Neural progenitor cell (in vitro differentiated cells): Measurements from ENCODE around the gene FAM174C. TPM values are rescaled to one million over a fixed set of nuclear protein-coding genes. Genes with fewer than 3 reads are reported as not detected.

Source experiments
- DNase-seq: peaks from one replicate; pipeline ENCODE4 v3.0.0-alpha.2; 2016; ENCODE audit warnings: low spot score
- H2AFZ ChIP-seq: fragments of 200-600 bp; sonication (generic); replicated peaks from 2 replicates; pipeline ENCODE4 v1.6.1; 2016; ENCODE audit warnings: antibody characterized with exemption
- H3F3A ChIP-seq: fragments of 200-600 bp; sonication (generic); 2 replicates; pipeline ENCODE4 v1.6.1; 2016; ENCODE audit warnings: antibody characterized with exemption, low read depth
- H3K27ac ChIP-seq: fragments of 200-600 bp; sonication (generic); 2 replicates; pipeline ENCODE4 v1.5.1; 2016; ENCODE audit warnings: mild to moderate bottlenecking
- H3K27me3 ChIP-seq: fragments of 200-600 bp; sonication (generic); 2 replicates; pipeline ENCODE4 v1.6.1; 2016; ENCODE audit warnings: mild to moderate bottlenecking, moderate library complexity
- H3K36me3 ChIP-seq: fragments of 200-600 bp; sonication (generic); 2 replicates; pipeline ENCODE4 v1.5.1; 2016
- H3K4me1 ChIP-seq: fragments of 200-600 bp; sonication (generic); 2 replicates; pipeline ENCODE4 v1.6.1; 2016; ENCODE audit warnings: mixed run types
- H3K4me2 ChIP-seq: fragments of 200-600 bp; sonication (generic); 2 replicates; pipeline ENCODE4 v1.6.1; 2016
- H3K4me3 ChIP-seq: fragments of 200-600 bp; sonication (generic); 2 replicates; pipeline ENCODE4 v1.5.1; 2016
- H3K79me2 ChIP-seq: fragments of 200-600 bp; sonication (generic); 2 replicates; pipeline ENCODE4 v1.6.1; 2016; ENCODE audit warnings: low read depth
- H3K9ac ChIP-seq: fragments of 200-600 bp; sonication (generic); 2 replicates; pipeline ENCODE4 v1.6.1; 2016
- H3K9me3 ChIP-seq: fragments of 200-600 bp; sonication (generic); 2 replicates; pipeline ENCODE4 v1.5.1; 2016; ENCODE audit warnings: low read depth
- H4K20me1 ChIP-seq: fragments of 200-600 bp; sonication (generic); 2 replicates; pipeline ENCODE4 v1.6.1; 2016; ENCODE audit warnings: low read depth
- H3K27ac Mint-ChIP-seq: 3 replicates; pipeline ENCODE4 v1.8.0; 2021; ENCODE audit warnings: mixed read lengths
- H3K27me3 Mint-ChIP-seq: 2 replicates; pipeline ENCODE4 v1.8.0; 2022; ENCODE audit warnings: low read depth, mild to moderate bottlenecking, inconsistent platforms, moderate library complexity, mixed read lengths; ENCODE audit not compliant: insufficient read depth
- H3K36me3 Mint-ChIP-seq: 3 replicates; pipeline ENCODE4 v1.8.0; 2021; ENCODE audit warnings: mixed read lengths
- H3K4me1 Mint-ChIP-seq: 3 replicates; pipeline ENCODE4 v1.8.0; 2021; ENCODE audit warnings: mixed read lengths
- H3K4me3 Mint-ChIP-seq: 3 replicates; pipeline ENCODE4 v1.8.0; 2021; ENCODE audit warnings: mild to moderate bottlenecking, moderate library complexity, mixed read lengths
- H3K9me3 Mint-ChIP-seq: 3 replicates; pipeline ENCODE4 v1.8.0; 2020; ENCODE audit warnings: mixed read lengths
- CTCF ChIP-seq: fragments of 200-600 bp; sonication (generic); IDR thresholded peaks from 2 replicates; pipeline ENCODE4 v1.5.1; 2017; ENCODE audit warnings: antibody characterized with exemption, mild to moderate bottlenecking
- EZH2 ChIP-seq: fragments of 200-600 bp; sonication (generic); IDR thresholded peaks from 2 replicates; pipeline ENCODE4 v1.6.1; 2017; ENCODE audit warnings: antibody characterized with exemption, mild to moderate bottlenecking, moderate library complexity
- EZH2phosphoT487 ChIP-seq: fragments of 200-600 bp; sonication (generic); IDR thresholded peaks from 2 replicates; pipeline ENCODE4 v1.6.1; 2017; ENCODE audit warnings: antibody characterized with exemption
- total RNA-seq: library from RNA; depleted of rRNA; stranded (reverse); fragments of >200 nt; gene quantifications from 2 replicates; pipeline ENCODE4 v1.2.3, GENCODE V29; 2015; ENCODE audit warnings: low replicate concordance

The FAM174C gene
- total RNA-seq, 1 donor from 2014 or later: 4.8 TPM

GRCh38 chr19:1259876-1260748 lies 15.2 kb upstream of the FAM174C start:
- H2AFZ ChIP-seq: no peak overlapping the region
- no peak overlapping the region for H3K9ac ChIP-seq
- Mint-ChIP-seq H3K27me3 (peaks cover 11% of the 10 kb centered on the region), H3K4me3 (peak overlapping the region; percentile 77), H3K9me3 (no peaks in the 10 kb centered on the region), H3K36me3 (peaks cover 5% of the 10 kb centered on the region), H3K27ac (peak overlapping the region; percentile 69), H3K4me1 (peaks cover 59% of the 10 kb centered on the region)
- peaks cover 77% of the 10 kb centered on the region for H3F3A ChIP-seq
- no peaks in the 10 kb centered on the region for H3K9me3 ChIP-seq
- peak overlapping the region; percentile 75 for H3K4me2 ChIP-seq
- H3K4me3 ChIP-seq: peak overlapping the region; percentile 30
- peaks cover 55% of the 10 kb centered on the region for H4K20me1 ChIP-seq
- peak overlapping the region; percentile 85 for H3K27ac ChIP-seq
- TF ChIP-seq EZH2 (no peak), CTCF (no peak), EZH2phosphoT487 (no peak)
- peaks cover 48% of the 10 kb centered on the region for H3K4me1 ChIP-seq
- no peaks in the 10 kb centered on the region for H3K36me3 ChIP-seq
- DNase-seq: peak; percentile 37
- no peaks in the 10 kb centered on the region for H3K27me3 ChIP-seq
- peaks cover 36% of the 10 kb centered on the region for H3K79me2 ChIP-seq

- Histone ChIP-seq H3K27ac (no peak overlapping the region), H3K79me2 (peaks cover 27% of the 10 kb centered on the region), H3F3A (peaks cover 76% of the 10 kb centered on the region), H3K4me1 (peaks cover 56% of the 10 kb centered on the region), H2AFZ (peak overlapping the region; percentile 8), H3K4me2 (peak overlapping the region; percentile 91), H3K4me3 (peak overlapping the region; percentile 73), H3K27me3 (no peaks in the 10 kb centered on the region), H3K36me3 (no peaks in the 10 kb centered on the region), H4K20me1 (peaks cover 46% of the 10 kb centered on the region), H3K9me3 (no peaks in the 10 kb centered on the region), H3K9ac (no peak overlapping the region)
- peaks cover 5% of the 10 kb centered on the region for H3K36me3 Mint-ChIP-seq
- peaks cover 12% of the 10 kb centered on the region for H3K27me3 Mint-ChIP-seq
- peak overlapping the region; percentile 79 for H3K27ac Mint-ChIP-seq
- peak overlapping the region; percentile 88 for H3K4me3 Mint-ChIP-seq
- no peaks in the 10 kb centered on the region for H3K9me3 Mint-ChIP-seq
- TF ChIP-seq CTCF (no peak), EZH2phosphoT487 (no peak), EZH2 (no peak)
- peak; percentile 99 for DNase-seq
- peaks cover 66% of the 10 kb centered on the region for H3K4me1 Mint-ChIP-seq
Observed at GRCh38 chr19:1260749-1261537, 14.4 kb upstream of the FAM174C start.

- Histone ChIP-seq H2AFZ (peak overlapping the region; percentile 8), H3K4me1 (peaks cover 58% of the 10 kb centered on the region), H3K9me3 (no peaks in the 10 kb centered on the region), H3K4me3 (peak overlapping the region; percentile 73), H3K36me3 (no peaks in the 10 kb centered on the region), H3K27me3 (no peaks in the 10 kb centered on the region), H4K20me1 (peaks cover 41% of the 10 kb centered on the region), H3F3A (peaks cover 74% of the 10 kb centered on the region), H3K79me2 (peaks cover 22% of the 10 kb centered on the region), H3K27ac (no peak overlapping the region), H3K4me2 (peak overlapping the region; percentile 91), H3K9ac (no peak overlapping the region)
- Mint-ChIP-seq H3K27me3 (peaks cover 12% of the 10 kb centered on the region), H3K9me3 (no peaks in the 10 kb centered on the region), H3K27ac (peak overlapping the region; percentile 79), H3K36me3 (peaks cover 5% of the 10 kb centered on the region), H3K4me1 (peaks cover 67% of the 10 kb centered on the region), H3K4me3 (peak overlapping the region; percentile 88)
- TF ChIP-seq CTCF: peak; percentile 48
- no peak for TF ChIP-seq EZH2phosphoT487
- peak; percentile 81 for DNase-seq
Observed at GRCh38 chr19:1261538-1261797, 13.9 kb upstream of the FAM174C start.
